Measurements from ENCODE around the gene NMNAT2.

NMNAT2 gene

GRCh38 chr1:183233113-183233512 lies 185.1 kb downstream of the NMNAT2 start:
- no peak for DNase-seq

- no peak for DNase-seq
Observed at GRCh38 chr1:183231545-183231944, 186.6 kb downstream of the NMNAT2 start.

- peak; percentile 47 for DNase-seq
Observed at GRCh38 chr1:183230413-183230812, 187.8 kb downstream of the NMNAT2 start.

DNA sequence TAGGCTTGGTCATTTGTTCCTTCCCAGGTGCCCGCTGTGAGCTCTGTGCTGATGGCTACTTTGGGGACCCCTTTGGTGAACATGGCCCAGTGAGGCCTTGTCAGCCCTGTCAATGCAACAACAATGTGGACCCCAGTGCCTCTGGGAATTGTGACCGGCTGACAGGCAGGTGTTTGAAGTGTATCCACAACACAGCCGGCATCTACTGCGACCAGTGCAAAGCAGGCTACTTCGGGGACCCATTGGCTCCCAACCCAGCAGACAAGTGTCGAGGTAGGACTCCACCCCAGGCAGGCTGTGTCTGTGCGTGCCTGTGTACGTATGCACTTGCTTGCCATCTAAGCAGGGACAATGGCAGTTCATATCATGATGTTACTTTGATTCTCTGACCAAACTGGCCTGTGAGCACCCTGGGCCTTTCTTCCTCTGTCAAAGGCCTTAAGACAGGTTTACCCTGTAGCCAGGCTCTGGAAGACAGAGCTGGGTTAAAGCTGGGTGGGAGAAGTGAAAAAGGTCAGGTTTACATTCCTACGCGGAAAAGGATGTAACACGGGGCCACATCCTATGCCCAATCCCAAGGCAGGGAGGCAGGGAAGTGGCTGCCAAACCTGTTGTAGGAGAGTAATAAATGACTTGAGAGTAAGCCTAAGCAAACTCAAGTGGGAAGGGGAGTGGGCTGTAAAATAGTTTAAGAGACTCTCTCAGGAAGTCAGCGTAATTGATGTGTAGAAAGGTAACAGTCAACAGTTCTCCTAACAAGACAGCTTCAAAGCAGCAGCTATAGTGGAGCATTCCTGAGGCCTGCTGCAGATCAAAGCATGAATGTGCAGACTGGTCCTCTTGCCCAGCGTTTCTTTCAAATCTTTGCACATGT lies 189.6 kb downstream of the NMNAT2 start:
- no peak for DNase-seq

GRCh38 chr1:183227422-183228346 lies 190.5 kb downstream of the NMNAT2 start:
- peak; percentile 53 for DNase-seq

DNA sequence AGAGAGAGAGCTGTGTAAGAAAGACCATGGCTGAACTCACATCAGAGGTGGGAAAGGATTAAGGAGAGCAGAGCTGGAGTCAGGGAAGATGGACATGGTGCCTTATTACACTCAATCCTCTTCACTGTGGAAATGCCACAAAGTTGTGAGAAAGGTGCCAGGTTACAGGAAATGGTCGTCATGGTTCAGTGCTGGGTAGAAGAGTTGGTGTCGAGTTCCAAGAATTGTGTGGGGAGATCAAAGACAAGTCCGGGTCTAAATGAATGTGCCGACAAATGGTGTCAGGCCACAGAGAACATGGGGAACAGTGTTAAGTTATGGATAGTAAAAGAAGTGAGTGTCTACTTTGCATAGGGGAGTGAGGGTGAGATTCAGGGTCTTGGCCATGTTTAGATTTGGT lies 191.2 kb downstream of the NMNAT2 start:
- DNase-seq: no peak

GRCh38 chr1:183226361-183226760 lies 191.8 kb downstream of the NMNAT2 start:
- DNase-seq: no peak

GRCh38 chr1:183223467-183223866 lies 194.7 kb downstream of the NMNAT2 start:
- DNase-seq: no peak

GRCh38 chr1:183222909-183223308 lies 195.3 kb downstream of the NMNAT2 start:
- DNase-seq: no peak

GRCh38 chr1:183219616-183220009 lies 198.6 kb downstream of the NMNAT2 start:
- DNase-seq: no peak

- DNase-seq: no peak
Observed at GRCh38 chr1:183218971-183219615, 199.1 kb downstream of the NMNAT2 start.

GRCh38 chr1:183218027-183218618 lies 200.1 kb downstream of the NMNAT2 start:
- no peak for DNase-seq

DNA sequence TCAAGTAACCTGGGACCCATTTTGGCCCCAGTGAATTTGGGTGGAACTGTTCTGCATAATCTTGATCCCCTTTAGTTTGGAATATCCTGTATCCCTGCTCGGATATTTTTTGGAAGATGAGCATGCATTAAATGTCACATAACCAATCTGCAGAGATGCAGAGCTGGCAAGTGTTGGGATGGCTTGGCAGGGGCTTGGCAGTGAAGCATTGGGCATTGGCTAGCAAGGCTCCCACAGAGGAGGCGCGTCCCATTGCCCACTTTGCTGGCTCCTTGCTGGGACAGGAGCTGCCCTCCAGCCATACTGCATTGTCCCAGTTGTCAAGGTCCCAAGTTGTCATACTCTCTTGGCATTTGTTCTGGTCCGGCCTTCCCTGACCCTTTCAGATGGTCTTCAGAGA lies 202.2 kb downstream of the NMNAT2 start:
- DNase-seq: no peak

DNA sequence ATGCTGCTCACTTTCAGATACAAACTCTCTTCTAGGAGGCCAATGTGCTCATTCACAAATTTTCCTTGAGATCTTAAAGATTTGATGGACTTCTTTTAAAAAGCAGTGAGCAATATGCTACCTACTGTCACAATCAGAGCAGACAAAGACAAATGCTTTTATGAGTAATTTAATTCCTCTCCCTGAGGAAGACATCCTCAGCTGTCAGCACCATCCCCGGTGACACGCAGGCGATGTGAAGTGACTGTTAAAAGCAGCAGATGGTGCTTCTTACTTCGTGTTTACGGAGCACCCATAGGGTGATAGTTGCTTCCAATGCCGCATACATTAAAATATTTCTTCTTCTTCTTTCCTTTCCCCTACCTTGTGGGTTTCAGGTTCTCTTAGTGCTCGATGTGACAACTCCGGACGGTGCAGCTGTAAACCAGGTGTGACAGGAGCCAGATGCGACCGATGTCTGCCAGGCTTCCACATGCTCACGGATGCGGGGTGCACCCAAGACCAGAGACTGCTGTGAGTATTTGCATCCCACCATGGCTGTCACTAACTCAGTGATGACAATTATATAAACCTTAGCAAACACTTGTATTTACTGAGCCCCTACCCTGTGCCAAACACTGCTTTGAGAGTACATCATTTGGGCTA lies 203.0 kb downstream of the NMNAT2 start:
- no peak for DNase-seq

DNA sequence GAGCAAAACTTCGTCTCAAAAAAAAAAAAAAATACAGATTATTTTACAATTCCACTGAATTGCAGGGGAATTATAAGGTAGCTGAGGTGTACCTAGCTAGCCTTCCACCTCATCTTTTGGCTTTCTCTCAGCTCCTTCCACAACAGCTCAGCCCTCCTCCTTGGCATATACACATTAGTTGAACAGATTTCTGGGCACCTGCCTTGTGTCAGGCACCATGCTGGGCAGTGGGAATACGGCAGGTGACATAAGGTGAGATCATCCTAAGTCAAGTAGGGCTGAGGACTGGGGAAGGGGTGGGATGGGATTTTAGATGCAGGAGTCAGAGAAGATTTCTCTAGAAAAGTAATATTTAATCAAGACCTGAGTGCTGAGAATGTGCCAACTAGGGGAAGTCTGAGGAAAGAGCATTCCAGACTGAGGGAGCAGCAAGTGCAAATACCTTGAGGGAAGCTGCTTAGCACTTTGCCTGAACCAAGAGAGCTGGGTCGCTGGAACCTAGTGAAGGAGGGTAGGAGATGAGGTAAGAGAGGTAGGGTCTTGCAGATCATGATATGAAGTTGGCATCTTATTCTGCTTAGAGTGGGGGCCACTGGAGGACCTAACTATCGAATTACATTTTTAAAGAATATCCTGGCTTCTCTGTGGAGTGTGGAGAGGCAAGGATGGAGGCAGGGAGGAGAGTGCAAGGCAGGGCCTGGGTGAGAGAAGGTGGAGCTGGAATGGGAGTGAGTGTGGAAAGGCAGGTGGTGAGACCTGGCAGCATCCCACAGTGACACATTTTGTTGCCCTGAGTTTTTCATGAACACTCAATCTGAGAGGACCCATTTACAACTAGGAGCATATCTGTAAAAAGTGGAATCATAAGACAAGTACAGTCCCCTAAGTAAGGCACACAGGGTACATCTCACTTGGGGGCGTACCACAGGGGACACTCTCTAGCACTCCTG lies 203.9 kb downstream of the NMNAT2 start:
- DNase-seq: no peak

GRCh38 chr1:183212870-183213269 lies 205.3 kb downstream of the NMNAT2 start:
- no peak for DNase-seq

DNA sequence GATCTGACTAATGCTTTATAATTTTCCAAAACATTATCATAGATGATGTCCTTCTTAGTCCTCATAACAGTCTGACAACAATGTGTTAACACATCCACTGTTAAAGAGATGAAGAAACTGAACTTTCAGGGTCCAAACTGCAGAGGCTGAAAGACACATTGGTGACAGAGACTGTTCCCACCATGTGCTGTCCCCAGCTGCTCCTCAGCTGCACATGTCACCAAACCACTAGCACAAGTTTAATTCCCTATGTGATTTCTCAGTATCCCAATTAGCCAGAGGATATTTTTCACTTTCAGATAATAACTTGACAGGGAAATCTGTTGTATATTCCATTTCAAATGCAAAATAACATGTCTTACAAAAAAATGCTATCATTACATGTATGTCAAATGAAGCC lies 207.5 kb downstream of the NMNAT2 start:
- DNase-seq: no peak

DNA sequence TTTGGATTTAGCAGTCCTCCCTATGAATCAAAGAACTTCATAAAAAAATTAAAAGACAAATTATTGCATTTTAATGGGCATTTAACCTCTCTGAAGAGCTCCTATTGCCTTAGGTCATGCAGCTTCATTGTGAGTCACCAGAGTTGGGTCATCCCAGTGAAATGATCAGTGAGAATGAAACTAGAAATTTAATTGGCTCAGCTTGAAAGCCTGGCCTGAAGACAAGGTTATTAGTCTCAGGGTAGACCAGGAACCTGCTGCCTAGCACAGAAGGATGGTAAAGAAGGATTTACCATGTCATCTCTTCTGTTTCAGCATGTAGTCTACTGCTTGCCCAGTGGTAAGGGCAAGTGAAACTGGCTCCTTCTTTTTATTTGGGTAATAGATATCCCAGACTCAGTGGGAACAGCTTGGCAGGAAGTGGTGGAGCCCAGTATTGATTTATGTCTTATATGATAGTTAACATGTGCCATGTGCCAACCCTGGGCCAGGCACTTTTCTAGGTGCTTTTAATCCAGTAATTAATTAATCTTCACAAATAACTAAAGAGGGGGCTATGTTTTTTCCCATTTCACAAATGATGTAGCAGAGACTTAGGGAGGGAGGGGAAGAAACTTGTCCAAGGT lies 208.5 kb downstream of the NMNAT2 start:
- DNase-seq: peak; percentile 79

DNA sequence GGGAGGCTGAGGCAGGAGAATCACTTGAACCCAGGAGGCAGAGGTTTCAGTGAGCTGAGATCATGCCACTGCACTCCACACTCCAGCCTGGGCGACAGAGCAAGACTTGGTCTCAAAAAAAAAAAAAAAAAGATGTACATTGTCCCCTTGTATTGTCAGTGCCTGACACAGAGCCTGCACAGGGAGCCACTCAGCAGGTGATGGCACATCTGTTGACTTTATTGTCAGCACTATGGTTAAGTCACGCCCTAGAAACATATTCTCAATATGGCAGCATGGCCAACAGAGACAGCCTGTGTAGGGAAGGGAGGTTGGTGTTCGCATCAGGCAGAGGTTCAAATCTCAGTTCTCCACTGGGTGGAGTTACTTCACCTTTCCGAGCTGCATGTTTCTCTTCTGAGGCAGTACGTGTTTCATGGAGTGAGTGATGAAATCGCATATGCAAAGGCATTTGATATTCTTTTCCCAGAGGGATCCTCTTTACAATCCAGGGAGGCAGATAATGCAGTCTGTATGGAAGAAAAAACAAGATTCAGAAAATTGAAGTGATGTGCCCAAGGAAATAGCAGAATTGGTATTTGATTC lies 211.6 kb downstream of the NMNAT2 start:
- DNase-seq: peak; percentile 56

GRCh38 chr1:183205196-183205781 lies 212.9 kb downstream of the NMNAT2 start:
- DNase-seq: peak; percentile 72
